Breast epithelium (tissue), 3 donors: ENCODE data around the gene SLC22A31.

Experiments
- POLR2A ChIP-seq: fragments of 450-650 bp; IDR thresholded peaks from one replicate; pipeline ENCODE4 v1.6.1; 2016; ENCODE audit warnings: antibody characterized with exemption, mild to moderate bottlenecking, moderate library complexity
- TF ChIP-seq, protein P1 (sequence below), 3 donors: fragments of 450-650 bp; IDR thresholded peaks; one replicate each; pipeline ENCODE4 v1.5.1; 2016 to 2017; ENCODE audit warnings: antibody characterized with exemption in 3 of 3, mild to moderate bottlenecking in 3 of 3, moderate library complexity in 3 of 3

GRCh38 chr16:89241187-89242007 is 41.1 kb upstream of the SLC22A31 start:
- TF ChIP-seq, protein P1, sequence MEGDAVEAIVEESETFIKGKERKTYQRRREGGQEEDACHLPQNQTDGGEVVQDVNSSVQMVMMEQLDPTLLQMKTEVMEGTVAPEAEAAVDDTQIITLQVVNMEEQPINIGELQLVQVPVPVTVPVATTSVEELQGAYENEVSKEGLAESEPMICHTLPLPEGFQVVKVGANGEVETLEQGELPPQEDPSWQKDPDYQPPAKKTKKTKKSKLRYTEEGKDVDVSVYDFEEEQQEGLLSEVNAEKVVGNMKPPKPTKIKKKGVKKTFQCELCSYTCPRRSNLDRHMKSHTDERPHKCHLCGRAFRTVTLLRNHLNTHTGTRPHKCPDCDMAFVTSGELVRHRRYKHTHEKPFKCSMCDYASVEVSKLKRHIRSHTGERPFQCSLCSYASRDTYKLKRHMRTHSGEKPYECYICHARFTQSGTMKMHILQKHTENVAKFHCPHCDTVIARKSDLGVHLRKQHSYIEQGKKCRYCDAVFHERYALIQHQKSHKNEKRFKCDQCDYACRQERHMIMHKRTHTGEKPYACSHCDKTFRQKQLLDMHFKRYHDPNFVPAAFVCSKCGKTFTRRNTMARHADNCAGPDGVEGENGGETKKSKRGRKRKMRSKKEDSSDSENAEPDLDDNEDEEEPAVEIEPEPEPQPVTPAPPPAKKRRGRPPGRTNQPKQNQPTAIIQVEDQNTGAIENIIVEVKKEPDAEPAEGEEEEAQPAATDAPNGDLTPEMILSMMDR (IDR thresholded peaks at IDR 0.05): no peak
- TF ChIP-seq POLR2A: peak; percentile 82
